Prostate gland (tissue), 2 donors: Measurements from ENCODE around the gene FBXL19. TPM values are rescaled to one million over a fixed set of nuclear protein-coding genes. Genes with fewer than 3 reads are reported as not detected.

Source experiments
- DNase-seq: peaks from one replicate; pipeline ENCODE4 v3.0.0-alpha.2; 2019; ENCODE audit warnings: low spot score
- H3K27ac ChIP-seq, 2 donors: fragments of 200-600 bp; sonication (generic); 2 replicates each; pipeline ENCODE4 v1.5.1; 2017 to 2019
- H3K27me3 ChIP-seq: fragments of 200-600 bp; sonication (generic); replicated peaks from 2 replicates; pipeline ENCODE4 v1.5.1; 2019; ENCODE audit not compliant: insufficient read depth
- H3K36me3 ChIP-seq, 2 donors: fragments of 200-600 bp; sonication (generic); 1 replicate in 1 of 2; 2 replicates in 1 of 2; pipeline versions ENCODE4 v1.5.1 to v1.8.1; 2017 to 2019
- H3K4me1 ChIP-seq: fragments of 200-600 bp; sonication (generic); replicated peaks from 2 replicates; pipeline ENCODE4 v1.5.1; 2019
- H3K4me3 ChIP-seq, 2 donors: fragments of 200-600 bp; sonication (generic); 2 replicates each; pipeline ENCODE4 v1.5.1; 2017 to 2019
- H3K9me3 ChIP-seq: fragments of 200-600 bp; sonication (generic); 2 replicates; pipeline ENCODE4 v1.5.1; 2017
- POLR2A ChIP-seq: fragments of 450-650 bp; IDR thresholded peaks from one replicate; pipeline ENCODE4 v1.6.1; 2016; ENCODE audit warnings: antibody characterized with exemption, mild to moderate bottlenecking
- POLR2AphosphoS5 ChIP-seq: sonication (generic); formaldehyde crosslinking; IDR thresholded peaks from one replicate; pipeline ENCODE4 v1.6.1; 2017; ENCODE audit warnings: antibody characterized with exemption
- WGBS: methylation state at CpG from one replicate; pipeline ENCODE4 v1.1.5; 2018; 5-methylcytosine and 5-hydroxymethylcytosine counted together
- intact Hi-C: fragments of 100-400 bp; cut with DNase I; formaldehyde crosslinking; loops from one replicate; pipeline ENCODE4 v1.14.2; 2022
- total RNA-seq, 2 donors: library from RNA; depleted of rRNA; stranded (reverse); fragments of >200 nt; gene quantifications; one replicate each; pipeline ENCODE4 v1.1.0, GENCODE V29; 2016
- TF ChIP-seq, protein P1 (sequence below), 4 experiments: fragments of 200-600 bp in 2 of 4; fragments of 450-650 bp in 2 of 4; sonication (generic) in 2 of 4; IDR thresholded peaks; 1 replicate in 3 of 4; 2 replicates in 1 of 4; pipeline ENCODE4 v1.5.1; 2016 to 2019; ENCODE audit warnings: antibody characterized with exemption in 4 of 4, mild to moderate bottlenecking in 2 of 4, moderate library complexity in 2 of 4

FBXL19 gene
- total RNA-seq, 2 donors from 2014 or later, result 23.5 to 125 TPM

DNA sequence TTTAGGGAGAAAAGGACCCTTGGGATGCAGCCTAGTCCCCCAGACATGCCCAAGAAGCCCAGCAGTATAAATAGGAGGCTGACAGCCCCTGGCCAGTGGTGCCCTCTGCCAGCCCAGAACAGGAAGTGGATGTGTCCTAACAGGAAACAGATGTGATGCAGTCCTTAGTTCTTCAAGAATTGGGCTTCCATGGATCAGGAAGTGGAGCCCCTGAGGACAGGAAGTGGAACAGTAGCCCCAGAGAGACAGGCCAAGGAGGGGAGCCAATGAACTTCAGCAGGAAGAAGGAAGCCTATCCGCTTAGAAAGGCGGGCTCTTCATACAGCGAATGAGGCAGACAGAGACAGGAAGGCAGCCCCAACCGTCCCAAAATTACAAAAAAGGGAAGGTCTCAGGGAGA lies 19.8 kb upstream of the FBXL19 start:
- Histone ChIP-seq H3K4me1 (no peaks in the 10 kb centered on the region), H3K36me3 (no peaks in the 10 kb centered on the region), H3K9me3 (no peaks in the 10 kb centered on the region), H3K27me3 (no peaks in the 10 kb centered on the region), H3K27ac (no peak overlapping the region), H3K4me3 (no peak overlapping the region)
- 74% methylated on average over 4 of the region's 4 CpGs for WGBS
- no peak for DNase-seq
- intact Hi-C loops, result no loop called here
- TF ChIP-seq POLR2A (no peak), POLR2AphosphoS5 (no peak)
- TF ChIP-seq, protein P1, sequence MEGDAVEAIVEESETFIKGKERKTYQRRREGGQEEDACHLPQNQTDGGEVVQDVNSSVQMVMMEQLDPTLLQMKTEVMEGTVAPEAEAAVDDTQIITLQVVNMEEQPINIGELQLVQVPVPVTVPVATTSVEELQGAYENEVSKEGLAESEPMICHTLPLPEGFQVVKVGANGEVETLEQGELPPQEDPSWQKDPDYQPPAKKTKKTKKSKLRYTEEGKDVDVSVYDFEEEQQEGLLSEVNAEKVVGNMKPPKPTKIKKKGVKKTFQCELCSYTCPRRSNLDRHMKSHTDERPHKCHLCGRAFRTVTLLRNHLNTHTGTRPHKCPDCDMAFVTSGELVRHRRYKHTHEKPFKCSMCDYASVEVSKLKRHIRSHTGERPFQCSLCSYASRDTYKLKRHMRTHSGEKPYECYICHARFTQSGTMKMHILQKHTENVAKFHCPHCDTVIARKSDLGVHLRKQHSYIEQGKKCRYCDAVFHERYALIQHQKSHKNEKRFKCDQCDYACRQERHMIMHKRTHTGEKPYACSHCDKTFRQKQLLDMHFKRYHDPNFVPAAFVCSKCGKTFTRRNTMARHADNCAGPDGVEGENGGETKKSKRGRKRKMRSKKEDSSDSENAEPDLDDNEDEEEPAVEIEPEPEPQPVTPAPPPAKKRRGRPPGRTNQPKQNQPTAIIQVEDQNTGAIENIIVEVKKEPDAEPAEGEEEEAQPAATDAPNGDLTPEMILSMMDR (IDR thresholded peaks at IDR 0.05), result no peak

DNA sequence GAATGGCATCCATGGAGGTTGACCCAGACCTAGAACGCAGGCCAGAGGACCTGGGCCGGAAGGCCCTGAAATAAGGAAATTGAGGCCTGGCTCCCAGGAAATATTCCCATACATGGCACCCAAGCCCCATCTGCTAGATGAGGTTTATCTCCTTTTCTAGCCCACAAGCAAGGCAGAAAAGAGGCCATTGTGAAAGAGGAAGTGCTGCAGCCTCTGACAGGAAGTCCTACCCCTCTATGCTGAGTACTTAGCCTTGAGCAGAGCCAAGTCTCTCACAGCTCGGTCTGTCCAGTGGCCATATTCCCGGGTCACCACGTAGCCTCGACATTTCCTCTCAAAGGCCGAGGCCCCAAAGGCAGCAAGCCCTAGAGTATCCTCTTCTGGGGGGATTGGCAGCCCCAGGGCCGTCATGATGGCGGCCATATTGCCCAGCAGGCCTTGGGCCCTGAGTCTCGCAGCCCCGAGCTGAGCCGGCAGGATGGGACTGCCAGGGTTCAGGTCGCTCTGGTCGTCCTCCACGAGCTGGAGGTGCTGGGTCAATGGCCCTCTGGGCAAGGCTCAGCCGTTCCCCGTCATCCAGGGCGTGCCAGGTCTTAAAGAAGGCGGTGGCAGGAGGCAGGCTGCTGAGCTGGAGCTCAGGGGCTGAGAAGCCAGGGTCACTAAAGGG lies 19.1 kb upstream of the FBXL19 start:
- no peaks in the 10 kb centered on the region for H3K9me3 ChIP-seq
- no peak for DNase-seq
- no peaks in the 10 kb centered on the region for H3K4me1 ChIP-seq
- H3K36me3 ChIP-seq, result no peaks in the 10 kb centered on the region
- H3K27me3 ChIP-seq, result no peaks in the 10 kb centered on the region
- intact Hi-C loops, result no loop called here
- no peak overlapping the region for H3K27ac ChIP-seq
- no peak overlapping the region for H3K4me3 ChIP-seq
- WGBS, result 89% methylated on average over 19 of the region's 19 CpGs
- TF ChIP-seq POLR2A (no peak), POLR2AphosphoS5 (no peak)
- TF ChIP-seq, protein P1 (IDR thresholded peaks at IDR 0.05), result no peak

DNA sequence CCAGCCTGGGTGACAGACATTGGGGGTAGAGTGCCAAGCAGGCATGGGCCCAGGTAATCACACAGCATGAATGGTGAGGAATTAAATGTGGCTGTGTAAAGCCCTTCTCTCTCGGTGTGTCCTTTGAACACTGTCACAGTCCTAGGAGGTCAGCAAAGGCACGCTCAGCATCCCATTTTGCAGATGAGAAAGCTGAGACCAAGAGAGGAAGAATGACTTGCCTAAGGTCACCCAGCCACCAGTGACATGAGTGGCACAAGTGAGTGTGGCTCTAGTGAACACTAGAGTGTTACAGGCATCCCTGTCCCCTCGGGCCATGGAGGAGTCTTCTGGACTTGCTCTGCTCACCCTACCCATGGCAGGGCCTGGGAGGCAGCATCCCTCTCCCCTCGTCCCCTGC lies 16.3 kb upstream of the FBXL19 start:
- 91% methylated on average over 4 of the region's 4 CpGs for WGBS

GRCh38 chr16:30910427-30911029 lies 12.8 kb upstream of the FBXL19 start:
- no peaks in the 10 kb centered on the region for H3K36me3 ChIP-seq
- WGBS, result 59% methylated on average over 18 of the region's 18 CpGs
- TF ChIP-seq, protein P1 (IDR thresholded peaks at IDR 0.05), result no peak
- TF ChIP-seq POLR2AphosphoS5 (no peak), POLR2A (no peak)
- H3K4me3 ChIP-seq, result no peak overlapping the region
- H3K27me3 ChIP-seq, result no peaks in the 10 kb centered on the region
- no peak for DNase-seq
- intact Hi-C loops, result no loop called here
- H3K4me1 ChIP-seq, result no peaks in the 10 kb centered on the region
- no peaks in the 10 kb centered on the region for H3K9me3 ChIP-seq
- no peak overlapping the region for H3K27ac ChIP-seq

More for the DNA sequence above, 16.3 kb upstream of the FBXL19 start:
- H3K27me3 ChIP-seq, result no peaks in the 10 kb centered on the region
- H3K27ac ChIP-seq, result no peak overlapping the region
- no peak overlapping the region for H3K4me3 ChIP-seq
- no peaks in the 10 kb centered on the region for H3K36me3 ChIP-seq
- DNase-seq, result no peak
- no peak for TF ChIP-seq POLR2A
- TF ChIP-seq POLR2AphosphoS5, result no peak
- TF ChIP-seq, protein P1 (IDR thresholded peaks at IDR 0.05), result no peak
- H3K9me3 ChIP-seq, result no peaks in the 10 kb centered on the region
- intact Hi-C loops, result no loop called here
- H3K4me1 ChIP-seq, result no peaks in the 10 kb centered on the region
